GM19438 (cell line): ENCODE data around the gene RPL39L.
"Not testable (repeated sequence)": the region's sequence is repeated elsewhere in the genome, so short reads cannot be mapped to it uniquely, and the experiment has no call there.

Source experiments
- ATAC-seq: cut with Tn5 transposase; IDR thresholded peaks from one replicate; pipeline ENCODE4 v1.9.1; 2021; ENCODE audit warnings: low read depth; ENCODE audit not compliant: unreplicated experiment

The RPL39L gene

DNA sequence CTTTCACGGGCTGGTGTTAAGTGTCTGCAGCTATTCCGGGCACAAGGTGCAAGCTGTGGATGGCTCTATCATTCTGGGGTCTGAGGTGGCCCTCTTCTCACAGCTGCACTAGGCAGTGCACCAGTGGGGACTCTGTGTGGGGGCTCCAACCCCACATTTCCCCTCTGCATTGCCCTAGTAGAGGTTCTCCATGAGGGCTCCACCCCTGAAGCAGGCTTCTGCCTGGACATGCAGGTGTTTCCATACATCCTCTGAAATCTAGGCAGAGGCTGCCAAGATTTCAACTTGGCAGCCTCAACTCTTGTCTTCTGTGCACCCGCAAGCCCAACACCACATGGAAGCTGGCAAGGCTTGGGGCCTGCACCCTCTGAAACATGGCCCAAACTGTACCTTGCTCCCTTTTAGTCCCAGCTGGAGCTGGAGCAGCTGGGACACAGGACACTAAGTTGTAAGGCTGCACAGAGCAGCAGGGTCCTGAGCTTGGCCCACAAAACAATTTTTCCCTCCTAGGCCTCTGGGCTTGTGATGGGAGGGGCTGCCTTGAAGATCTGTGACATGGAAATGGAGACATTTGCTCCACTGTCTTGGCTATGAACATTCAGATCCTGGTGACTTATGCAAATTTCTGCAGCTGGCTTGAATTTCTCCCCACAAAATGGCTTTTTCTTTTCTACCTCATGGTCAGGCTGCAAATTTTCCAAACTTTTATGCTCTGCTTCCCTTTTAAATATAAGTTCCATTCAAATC, 6.0 kb upstream of the RPL39L start:
- no peak for ATAC-seq

DNA sequence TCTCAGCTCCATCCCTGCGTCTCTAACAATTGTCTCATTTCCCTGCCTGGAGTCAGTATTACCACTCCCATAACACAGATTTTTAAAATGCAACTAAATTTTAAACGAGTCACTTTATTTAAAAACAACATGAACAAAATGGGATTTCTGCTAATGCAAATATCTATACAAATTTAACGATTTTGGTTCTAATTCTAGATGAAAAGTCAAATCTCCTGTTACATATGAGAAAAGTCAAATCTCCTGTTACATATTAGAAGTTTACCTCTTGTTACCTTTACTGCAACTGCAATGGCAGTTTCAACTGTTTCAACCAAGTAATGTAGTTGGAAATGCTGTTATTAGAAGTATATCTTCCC, 578 bp upstream of the RPL39L start:
- no peak for ATAC-seq

DNA sequence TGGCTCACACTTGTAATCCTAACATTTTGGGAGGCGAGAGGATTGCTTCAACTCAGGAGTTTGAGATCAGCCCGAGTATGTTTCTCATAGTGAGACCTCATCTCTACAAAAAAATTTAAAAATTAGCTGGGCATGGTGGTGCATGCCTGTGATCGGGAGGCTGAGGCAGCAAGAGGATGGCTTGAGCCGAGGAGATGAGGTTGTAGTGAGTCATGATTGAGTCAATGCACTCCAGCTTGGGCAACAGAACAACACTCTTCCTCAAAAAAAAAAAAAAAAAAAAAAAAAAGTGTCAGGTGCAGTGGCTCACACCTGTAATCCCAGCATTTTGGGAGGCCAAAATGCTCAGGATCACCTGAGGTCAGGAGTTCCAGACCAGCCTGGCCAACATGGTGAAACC, 2.4 kb downstream of the RPL39L start:
- no peak for ATAC-seq

DNA sequence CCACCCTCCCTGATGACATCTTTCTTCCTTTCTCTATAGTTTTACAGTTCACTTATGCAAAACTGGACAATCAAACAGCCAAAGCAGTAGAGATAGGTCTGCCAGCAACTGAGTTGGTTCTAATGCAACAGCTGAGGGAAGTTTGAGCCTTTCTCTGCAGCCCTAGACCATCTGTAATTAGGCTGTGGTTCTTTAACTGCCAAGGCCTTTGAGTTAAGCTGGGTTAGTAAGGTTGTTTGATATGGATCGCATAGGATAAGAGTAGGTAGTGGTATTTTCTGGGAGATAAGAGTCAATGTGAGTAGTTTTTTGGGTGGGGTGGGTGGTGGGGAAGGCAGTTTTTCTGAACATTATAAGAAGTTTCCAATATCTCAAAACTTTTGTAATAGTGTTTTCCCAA, 3.0 kb downstream of the RPL39L start:
- ATAC-seq, result no peak

DNA sequence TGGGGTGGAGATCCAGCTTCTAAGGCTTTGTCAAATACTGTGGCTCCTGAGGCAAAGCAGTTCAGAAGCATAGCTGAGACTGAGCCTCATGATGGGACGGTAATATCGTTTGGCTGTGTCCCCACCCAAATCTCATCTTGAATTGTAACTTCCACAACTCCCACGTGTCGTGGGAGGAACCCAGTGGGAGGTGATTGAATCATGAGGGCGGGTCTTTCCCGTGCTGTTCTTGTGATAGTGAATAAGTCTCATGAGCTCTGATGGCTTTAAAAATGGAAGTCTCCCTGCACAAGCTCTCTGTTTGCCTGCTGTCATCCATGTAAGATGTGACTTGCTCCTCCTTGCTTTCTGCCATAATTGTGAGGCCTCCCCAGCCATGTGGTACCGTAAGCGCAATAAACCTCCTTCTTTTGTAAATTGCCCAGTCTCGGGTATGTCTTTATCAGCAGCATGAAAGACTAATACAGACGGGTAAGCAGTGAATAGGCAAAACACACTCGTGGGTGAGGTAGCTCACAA, 4.1 kb downstream of the RPL39L start:
- not testable (repeated sequence) for ATAC-seq

DNA sequence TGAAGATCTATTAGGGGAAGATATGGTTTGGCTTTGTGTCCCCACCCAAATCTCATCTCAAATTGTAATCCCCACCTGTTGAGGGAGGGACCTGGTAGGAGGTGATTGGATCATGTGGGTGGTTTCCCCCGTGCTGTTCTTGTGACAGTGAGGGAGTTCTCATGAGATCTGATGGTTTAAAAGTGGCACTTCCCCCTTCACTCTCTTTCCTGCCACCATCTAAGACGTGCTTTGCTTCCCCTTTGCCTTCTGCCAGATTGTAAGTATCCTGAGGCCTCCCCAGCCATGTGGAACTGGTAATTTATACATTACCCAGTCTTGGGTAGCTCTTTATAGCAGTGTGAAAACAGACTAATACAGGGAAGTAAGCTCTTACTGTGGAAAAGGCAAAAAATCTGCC, 6.1 kb downstream of the RPL39L start:
- ATAC-seq, result not testable (repeated sequence)

DNA sequence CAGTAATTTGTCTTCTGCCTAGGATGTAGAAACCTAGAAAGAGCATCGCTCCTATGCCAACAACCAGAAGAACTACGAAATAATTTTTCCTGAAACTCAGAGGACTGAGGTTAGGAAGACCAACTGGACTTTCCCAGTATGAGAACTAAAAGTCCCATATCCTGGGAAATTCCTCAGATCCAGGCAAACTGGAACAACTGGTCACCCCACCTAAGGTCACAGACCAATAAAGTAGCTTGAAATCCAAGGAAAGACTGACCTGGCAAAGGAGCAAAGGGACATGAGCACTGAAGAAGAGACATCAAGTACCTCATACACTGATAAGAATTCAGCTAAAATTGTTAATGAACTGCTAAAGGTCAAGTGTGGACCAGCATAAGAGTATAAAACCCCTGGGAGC, 6.6 kb downstream of the RPL39L start:
- ATAC-seq, result no peak

DNA sequence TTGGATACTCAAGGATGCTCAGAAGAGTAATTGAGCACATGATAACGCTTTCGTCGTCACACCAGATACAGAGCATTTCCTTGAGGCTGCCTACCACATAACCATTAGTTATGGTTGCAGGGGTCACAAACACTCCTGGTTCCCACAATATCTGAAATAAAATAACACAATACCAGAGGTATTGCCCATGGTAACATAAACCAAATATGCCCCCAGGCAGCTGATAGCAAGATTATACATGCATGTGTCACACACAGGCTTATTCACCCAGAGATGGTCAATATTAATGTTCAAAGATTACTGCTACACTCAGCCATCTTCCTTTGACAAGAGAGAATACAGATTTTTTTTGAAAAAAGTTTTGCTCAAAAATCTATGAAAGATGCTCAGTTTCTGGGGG, 7.3 kb downstream of the RPL39L start:
- ATAC-seq, result no peak

DNA sequence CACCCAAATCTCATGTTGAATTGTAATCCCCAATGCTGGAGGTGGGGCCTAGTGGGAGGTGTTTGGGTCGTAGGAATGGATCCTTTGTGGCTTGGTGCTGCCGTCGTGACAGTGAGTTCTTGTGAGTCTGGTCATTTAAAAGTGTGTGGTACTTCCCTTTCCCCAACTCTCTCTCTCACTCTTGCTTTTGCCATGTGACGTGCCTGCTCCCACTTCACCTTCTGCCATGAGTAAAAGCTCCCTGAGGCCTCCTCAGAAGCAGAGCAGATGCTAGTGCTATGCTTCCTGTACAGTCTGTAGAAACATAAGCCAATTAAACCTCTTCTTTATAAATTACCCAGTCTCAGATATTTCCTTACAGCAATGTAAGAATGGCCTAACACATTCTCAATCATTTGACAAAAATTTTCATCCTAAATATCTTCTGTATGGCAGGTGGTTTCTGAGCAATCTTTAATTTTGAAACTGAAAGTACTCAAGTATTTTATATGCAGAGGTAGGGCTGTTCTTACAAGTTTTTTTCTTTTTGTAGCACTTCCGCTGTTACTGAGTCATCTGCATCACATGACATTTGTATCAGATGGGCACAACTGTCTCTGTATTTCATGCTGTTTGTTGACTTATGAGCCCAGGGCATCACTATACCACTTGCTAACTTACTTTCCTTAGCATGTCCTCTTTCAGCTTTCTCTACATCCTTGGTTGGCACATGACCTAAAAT, 8.8 kb downstream of the RPL39L start:
- peak; percentile 73 for ATAC-seq

DNA sequence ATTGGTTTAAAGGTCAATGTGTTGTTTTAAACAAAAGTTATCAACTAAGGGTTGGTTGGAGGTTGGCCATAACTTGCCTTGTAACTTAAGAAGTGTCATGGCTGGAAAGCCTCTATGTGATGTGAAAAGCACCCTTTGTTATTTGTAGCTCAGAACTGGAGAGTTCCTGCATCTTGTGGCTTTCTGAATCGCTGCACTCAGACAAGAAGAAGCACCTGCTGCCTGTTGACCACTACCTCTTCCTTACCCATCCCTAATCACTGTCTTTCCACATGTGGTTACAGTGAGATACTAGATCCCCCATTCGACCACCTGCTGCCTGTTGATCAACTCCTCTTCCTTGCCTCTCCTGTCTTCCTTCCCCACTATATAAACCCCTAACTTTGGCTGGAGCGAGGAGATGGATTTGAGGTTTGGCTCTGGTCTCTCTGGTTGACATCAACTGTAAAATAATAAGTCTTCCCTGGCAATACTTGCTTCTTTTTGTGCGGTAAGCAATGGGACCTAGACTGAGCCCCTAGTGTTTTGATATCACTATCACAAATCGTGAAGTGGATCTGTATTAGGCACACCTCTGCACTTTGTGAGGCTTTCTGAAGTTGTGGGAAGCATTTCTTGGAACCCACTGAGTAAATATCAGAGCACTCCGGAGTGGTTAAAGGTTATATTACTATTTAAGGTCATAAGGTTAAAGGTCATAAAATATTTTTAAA, 13.8 kb downstream of the RPL39L start:
- peak; percentile 88 for ATAC-seq

DNA sequence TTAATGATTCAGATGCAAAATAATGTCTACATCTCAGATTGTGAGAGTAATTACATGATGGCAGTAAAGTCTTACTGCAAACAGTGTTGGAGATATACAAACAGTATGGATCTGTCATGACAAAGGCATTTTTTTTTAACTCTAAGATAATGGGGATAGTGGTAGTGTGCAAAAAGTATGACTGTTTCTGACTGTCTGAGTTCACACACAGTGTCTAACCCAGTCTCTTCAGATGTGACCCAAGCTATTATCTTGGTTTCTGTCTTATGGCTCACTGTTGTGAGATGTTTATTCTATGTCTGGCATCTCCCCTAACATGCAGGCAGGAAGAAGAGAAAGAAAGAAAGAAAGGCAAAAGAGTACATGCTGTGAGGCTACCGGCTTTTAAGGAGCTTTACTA, 17.0 kb downstream of the RPL39L start:
- ATAC-seq, result no peak

DNA sequence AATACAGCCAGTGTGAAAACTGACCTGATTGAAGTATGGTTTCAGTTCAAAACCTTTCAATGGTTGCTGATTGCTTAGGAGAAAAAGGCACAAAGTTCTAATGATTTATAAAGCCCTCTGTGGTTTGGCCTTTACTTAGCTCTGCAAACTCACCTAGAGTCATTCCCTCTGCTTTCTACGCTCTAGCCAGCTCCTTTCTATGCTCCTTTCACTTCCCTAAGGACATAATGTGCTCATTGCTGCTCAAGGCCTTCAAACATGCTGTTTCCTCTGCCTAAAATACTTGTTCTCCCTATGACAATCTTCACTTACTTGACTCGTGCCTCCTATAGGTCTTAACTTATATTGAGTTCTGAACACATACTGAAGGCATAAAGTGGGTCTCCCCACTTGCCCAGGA, 19.0 kb downstream of the RPL39L start:
- ATAC-seq, result peak; percentile 76

DNA sequence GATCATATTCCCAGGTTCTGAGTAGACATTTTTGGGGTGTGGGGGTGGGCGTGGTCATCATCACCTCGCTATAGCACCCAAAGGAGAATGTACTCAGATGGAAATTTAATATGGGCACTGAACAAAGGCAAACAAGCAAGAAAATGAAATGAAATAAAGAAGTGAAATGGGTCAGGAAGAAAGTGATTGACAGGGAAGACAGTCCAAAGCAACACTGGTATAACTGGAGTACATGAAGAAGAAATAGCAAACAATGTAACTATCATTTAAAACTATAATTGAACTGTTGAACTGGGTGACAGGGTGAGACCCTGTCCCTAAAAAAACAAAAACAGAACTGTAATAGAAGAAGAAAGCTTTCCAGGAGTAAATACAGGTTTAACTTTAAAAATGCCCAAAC, 24.8 kb downstream of the RPL39L start:
- no peak for ATAC-seq

DNA sequence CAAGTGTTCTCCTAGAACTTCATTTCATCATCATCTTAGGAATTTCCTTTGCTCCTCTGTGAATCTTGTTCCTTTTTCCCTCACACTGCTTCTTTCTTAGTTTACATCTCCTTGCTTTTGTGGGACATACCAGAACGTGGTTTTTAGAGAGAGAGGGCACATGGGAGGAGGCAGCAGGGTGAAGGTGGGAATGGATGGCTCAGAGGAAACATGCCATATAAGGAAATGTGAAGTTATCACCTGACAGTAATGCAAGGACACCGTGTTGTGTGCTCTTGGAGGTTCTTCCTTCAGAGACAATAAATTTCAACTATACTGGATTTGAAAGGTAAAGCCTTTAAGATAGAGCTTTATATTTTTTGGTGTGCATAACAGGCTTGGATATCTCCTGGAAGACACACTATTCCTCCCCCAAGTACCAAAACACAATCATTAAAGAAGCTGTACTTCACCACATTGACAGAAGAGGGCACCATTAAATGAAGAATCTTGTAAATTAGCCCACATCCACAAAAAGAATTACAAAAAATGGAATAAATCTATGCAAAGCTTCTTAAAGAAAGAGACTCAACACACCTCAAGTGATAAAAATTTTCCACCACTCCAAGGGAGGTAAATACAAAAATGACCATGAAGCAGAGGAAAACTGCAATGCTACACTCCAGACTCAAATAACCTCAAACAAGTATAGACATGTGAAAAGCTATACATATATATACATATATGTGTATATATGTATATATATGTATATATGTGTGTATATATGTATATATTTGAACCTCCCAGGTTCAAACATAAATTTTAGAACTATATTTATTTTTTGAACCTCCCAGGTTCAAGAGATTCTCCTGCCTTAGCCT, 26.1 kb downstream of the RPL39L start:
- ATAC-seq, result no peak

DNA sequence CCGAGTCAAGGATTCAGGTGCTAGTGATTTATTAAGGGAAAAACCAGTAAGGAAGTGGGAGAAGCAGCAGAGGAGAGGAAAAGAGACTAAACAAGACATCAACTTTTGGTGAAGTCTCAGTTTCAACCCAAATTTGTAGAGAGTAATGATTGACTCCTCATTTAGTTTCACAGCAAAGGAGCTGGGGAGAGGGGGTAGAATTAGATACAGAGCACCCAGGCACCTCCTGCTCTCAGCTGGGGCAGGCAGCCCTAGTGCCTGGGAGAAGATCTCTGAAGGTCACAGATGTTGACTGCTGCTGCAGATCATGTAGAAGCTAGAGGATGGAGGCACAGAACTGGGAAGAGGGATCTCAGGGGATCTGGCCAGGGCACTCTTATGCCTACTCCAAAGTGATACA, 29.1 kb downstream of the RPL39L start:
- no peak for ATAC-seq

DNA sequence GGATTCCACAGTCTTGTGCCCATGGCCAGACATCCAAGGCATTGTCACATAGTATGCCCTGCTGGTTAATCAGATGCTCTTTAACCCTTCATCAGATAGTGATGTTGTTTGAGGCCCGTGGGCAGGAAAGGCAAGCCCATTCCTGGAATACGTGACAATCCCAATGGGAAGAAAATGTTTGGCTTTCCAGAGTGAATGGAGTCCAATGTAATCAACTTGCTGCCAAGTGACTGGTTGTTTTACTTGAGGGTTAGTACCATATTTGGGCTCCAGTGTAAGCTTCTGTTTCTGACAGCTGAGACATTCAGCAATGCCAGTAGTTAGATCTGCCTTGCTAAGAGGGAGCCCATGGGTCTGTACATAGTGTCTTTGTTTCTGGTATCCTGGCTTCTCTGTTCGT, 31.3 kb downstream of the RPL39L start:
- ATAC-seq, result no peak

DNA sequence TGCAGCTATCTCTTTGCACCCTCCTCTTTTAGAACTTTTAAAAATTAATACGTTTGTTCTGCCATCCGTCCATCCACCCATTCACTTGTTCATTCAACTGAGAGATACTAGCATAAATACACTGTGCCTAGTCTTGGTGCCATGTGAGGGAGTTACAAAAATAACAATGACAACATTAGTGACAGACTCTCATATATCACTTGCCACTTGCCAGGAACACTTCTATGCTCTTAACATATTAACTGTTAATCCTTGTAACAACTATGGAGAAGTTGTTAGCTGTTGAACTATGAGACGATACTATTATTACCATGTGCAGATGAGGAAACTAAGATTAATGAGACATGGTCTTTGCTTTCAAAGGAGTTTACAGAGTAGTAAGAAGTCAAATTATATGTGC, 33.6 kb downstream of the RPL39L start:
- no peak for ATAC-seq

DNA sequence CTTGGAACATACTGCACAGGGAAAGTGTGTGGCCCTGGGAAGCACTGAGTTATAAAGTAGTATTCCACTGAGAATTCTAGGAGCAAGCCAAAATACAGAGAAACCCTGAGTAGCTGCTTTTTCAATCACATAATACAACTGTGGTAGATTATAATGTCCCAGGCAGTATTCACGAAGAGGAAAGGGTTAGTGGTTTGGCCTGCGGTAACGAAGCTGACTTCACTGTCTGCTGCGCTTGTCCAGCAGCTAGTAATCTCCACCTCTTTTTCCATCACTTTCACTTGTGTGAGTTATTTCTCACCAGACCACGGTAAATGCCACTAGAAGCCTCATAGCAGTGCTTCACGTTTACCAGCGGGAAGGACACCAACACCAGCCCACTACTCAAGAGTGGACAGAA, 34.4 kb downstream of the RPL39L start:
- ATAC-seq, result no peak

DNA sequence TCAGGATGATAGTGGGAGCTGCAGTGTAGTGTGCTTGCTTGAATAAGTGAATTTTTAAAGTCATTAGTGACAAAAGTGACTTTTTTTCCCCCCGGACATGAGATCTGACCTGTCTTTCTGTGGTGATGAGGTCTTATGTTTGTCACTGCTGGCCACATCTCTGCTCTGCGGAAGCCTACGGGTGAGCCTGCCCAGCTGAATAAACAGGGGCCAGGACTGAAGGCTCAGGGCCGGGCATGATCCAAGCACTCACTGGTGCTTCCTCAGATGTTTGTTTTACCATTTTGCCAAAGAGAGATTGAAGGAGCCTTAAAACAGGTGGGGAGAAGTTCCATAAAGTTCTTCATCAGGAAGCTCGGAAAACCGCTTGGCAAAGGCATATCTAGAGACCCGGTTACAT, 35.0 kb downstream of the RPL39L start:
- no peak for ATAC-seq

DNA sequence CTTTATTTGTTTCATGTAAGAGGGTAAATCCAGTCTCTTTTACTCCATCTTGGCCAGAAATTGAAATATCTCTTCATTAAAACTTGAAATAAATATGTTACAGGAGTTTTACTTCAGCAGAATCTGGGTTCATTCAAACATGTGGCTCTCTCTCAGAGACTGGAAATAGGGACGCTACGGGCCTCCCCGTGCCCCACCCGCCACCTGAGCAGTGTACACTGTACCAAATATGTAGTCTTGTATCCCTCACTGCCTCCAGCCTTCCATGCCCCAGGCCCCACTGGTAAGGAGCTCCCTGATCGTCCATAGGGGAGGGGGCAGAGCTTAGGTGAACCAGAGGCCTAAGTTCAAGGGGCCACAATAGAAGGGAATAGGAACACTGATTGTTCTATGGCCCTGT, 36.0 kb downstream of the RPL39L start:
- ATAC-seq, result no peak
